Astrocyte (in vitro differentiated cells and primary cell): ENCODE results near the gene RALY. TPM values are rescaled to one million over a fixed set of nuclear protein-coding genes. Genes with fewer than 3 reads are reported as not detected.

Experiments
- DNase-seq: peaks from one replicate; pipeline ENCODE4 v3.0.0-alpha.2; 2010; ENCODE audit warnings: low read depth
- FAIRE-seq: peaks from 2 replicates; lab custom pipeline; 2011; peaks lifted over from hg19 to GRCh38; lab: Jason Lieb, UNC
- H2AFZ ChIP-seq: 2 replicates; pipeline ENCODE4 v1.6.0; 2012; ENCODE audit warnings: low read depth, low read length, inconsistent platforms
- H3K27ac ChIP-seq: 2 replicates; pipeline ENCODE4 v1.5.1; 2011; ENCODE audit warnings: low read depth, low read length, inconsistent platforms
- H3K27me3 ChIP-seq: 2 replicates; pipeline ENCODE4 v1.6.0; 2011; ENCODE audit warnings: low read length, inconsistent platforms; ENCODE audit not compliant: insufficient read depth
- H3K36me3 ChIP-seq: 2 replicates; pipeline ENCODE4 v1.5.1; 2011; ENCODE audit warnings: low read length, inconsistent platforms; ENCODE audit not compliant: insufficient read depth
- H3K4me1 ChIP-seq: 2 replicates; pipeline ENCODE4 v1.5.1; 2011; ENCODE audit warnings: low read length, inconsistent platforms; ENCODE audit not compliant: insufficient read depth
- H3K4me2 ChIP-seq: 2 replicates; pipeline ENCODE4 v1.6.0; 2012; ENCODE audit warnings: low read length, inconsistent platforms
- H3K4me3 ChIP-seq: 2 replicates; pipeline ENCODE4 v1.5.1; 2011; ENCODE audit warnings: low read depth, mild to moderate bottlenecking, low read length, inconsistent platforms; ENCODE audit not compliant: insufficient read depth
- H3K79me2 ChIP-seq: 2 replicates; pipeline ENCODE4 v1.6.0; 2012; ENCODE audit warnings: mild to moderate bottlenecking, low read length, inconsistent platforms; ENCODE audit not compliant: insufficient read depth
- H3K9ac ChIP-seq: 2 replicates; pipeline ENCODE4 v1.6.0; 2012; ENCODE audit warnings: mild to moderate bottlenecking, low read length, inconsistent platforms
- H3K9me3 ChIP-seq: 2 replicates; pipeline ENCODE4 v1.5.1; 2012; ENCODE audit warnings: low read depth, mild to moderate bottlenecking, low read length, inconsistent platforms; ENCODE audit not compliant: insufficient read depth
- H4K20me1 ChIP-seq: 2 replicates; pipeline ENCODE4 v1.6.0; 2012; ENCODE audit warnings: low read length, inconsistent platforms; ENCODE audit not compliant: insufficient read depth
- H3K27ac Mint-ChIP-seq: one replicate; pipeline ENCODE4 v1.8.0; 2021; ENCODE audit warnings: mild to moderate bottlenecking, mixed read lengths; ENCODE audit not compliant: unreplicated experiment
- H3K27me3 Mint-ChIP-seq: one replicate; pipeline ENCODE4 v1.8.0; 2021; ENCODE audit warnings: low read depth, mixed read lengths; ENCODE audit not compliant: unreplicated experiment
- H3K36me3 Mint-ChIP-seq: one replicate; pipeline ENCODE4 v1.8.0; 2021; ENCODE audit warnings: low read depth, mixed read lengths; ENCODE audit not compliant: unreplicated experiment
- H3K4me1 Mint-ChIP-seq: one replicate; pipeline ENCODE4 v1.8.0; 2021; ENCODE audit warnings: low read depth, mixed read lengths; ENCODE audit not compliant: unreplicated experiment
- H3K4me3 Mint-ChIP-seq: one replicate; pipeline ENCODE4 v1.8.0; 2021; ENCODE audit warnings: mild to moderate bottlenecking, moderate library complexity, mixed read lengths; ENCODE audit not compliant: unreplicated experiment
- H3K9me3 Mint-ChIP-seq: one replicate; pipeline ENCODE4 v1.8.0; 2021; ENCODE audit warnings: mild to moderate bottlenecking, mixed read lengths; ENCODE audit not compliant: unreplicated experiment
- CTCF ChIP-seq: IDR thresholded peaks from 2 replicates; pipeline ENCODE4 v1.5.1; 2011; ENCODE audit warnings: low read depth, mild to moderate bottlenecking, inconsistent platforms, low read length, moderate library complexity; ENCODE audit not compliant: insufficient read depth
- EZH2 ChIP-seq: IDR thresholded peaks from 2 replicates; pipeline ENCODE4 v1.6.1; 2012; ENCODE audit warnings: mild to moderate bottlenecking, low read length, inconsistent platforms; ENCODE audit not compliant: insufficient read depth
- total RNA-seq: library from RNA; stranded (reverse); gene quantifications from 2 replicates; pipeline ENCODE4 v1.2.1, GENCODE V29; 2021

RALY gene
- total RNA-seq, 1 donor from 2014 or later, result 105 TPM

DNA sequence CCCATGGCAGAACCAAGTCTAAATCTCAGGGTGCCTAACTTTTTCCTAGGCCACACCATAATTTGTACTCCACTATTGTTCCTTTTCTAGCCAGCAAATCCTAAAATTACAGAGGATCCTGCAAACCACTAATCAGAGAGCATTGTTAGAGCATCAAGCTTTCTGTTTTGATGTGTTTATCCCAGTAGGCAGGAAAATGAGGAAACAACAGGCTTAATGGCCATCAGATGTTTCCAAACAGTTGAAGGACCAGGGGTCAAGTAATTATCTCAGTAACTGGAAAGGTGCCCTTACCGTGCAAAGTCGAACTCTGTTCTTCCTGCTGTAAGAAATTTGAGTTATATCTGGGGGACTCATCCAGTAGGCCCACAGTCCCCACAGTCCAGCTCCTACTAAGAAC lies 58.7 kb downstream of the RALY start:
- H3K36me3 ChIP-seq, result no peaks in the 10 kb centered on the region
- H4K20me1 ChIP-seq, result peaks cover 94% of the 10 kb centered on the region
- no peaks in the 10 kb centered on the region for H3K36me3 Mint-ChIP-seq
- FAIRE-seq (no peak), DNase-seq (no peak)
- no peak overlapping the region for H2AFZ ChIP-seq
- no peak overlapping the region for H3K27ac ChIP-seq
- no peaks in the 10 kb centered on the region for H3K9me3 Mint-ChIP-seq
- H3K79me2 ChIP-seq, result peaks cover 92% of the 10 kb centered on the region
- no peaks in the 10 kb centered on the region for H3K9me3 ChIP-seq
- no peak overlapping the region for H3K4me3 ChIP-seq
- TF ChIP-seq EZH2 (no peak), CTCF (no peak)
- no peaks in the 10 kb centered on the region for H3K27me3 Mint-ChIP-seq
- no peak overlapping the region for H3K4me3 Mint-ChIP-seq
- no peaks in the 10 kb centered on the region for H3K27me3 ChIP-seq
- no peak overlapping the region for H3K27ac Mint-ChIP-seq
- H3K4me1 ChIP-seq, result no peaks in the 10 kb centered on the region
- H3K9ac ChIP-seq, result no peak overlapping the region
- peaks cover 4% of the 10 kb centered on the region for H3K4me1 Mint-ChIP-seq
- no peak overlapping the region for H3K4me2 ChIP-seq

- H3K4me1 ChIP-seq, result no peaks in the 10 kb centered on the region
- no peak overlapping the region for H3K9ac ChIP-seq
- DNase-seq, result no peak
- H3K27me3 ChIP-seq, result no peaks in the 10 kb centered on the region
- H3K4me3 ChIP-seq, result no peak overlapping the region
- no peak overlapping the region for H2AFZ ChIP-seq
- Mint-ChIP-seq H3K27ac (no peak overlapping the region), H3K36me3 (no peaks in the 10 kb centered on the region), H3K4me1 (peaks cover 4% of the 10 kb centered on the region), H3K27me3 (no peaks in the 10 kb centered on the region), H3K9me3 (no peaks in the 10 kb centered on the region), H3K4me3 (no peak overlapping the region)
- no peak for FAIRE-seq
- H3K27ac ChIP-seq, result no peak overlapping the region
- no peak for TF ChIP-seq CTCF
- no peak for TF ChIP-seq EZH2
- peaks cover 93% of the 10 kb centered on the region for H3K79me2 ChIP-seq
- H3K4me2 ChIP-seq, result no peak overlapping the region
- no peaks in the 10 kb centered on the region for H3K36me3 ChIP-seq
- no peaks in the 10 kb centered on the region for H3K9me3 ChIP-seq
- H4K20me1 ChIP-seq, result peaks cover 96% of the 10 kb centered on the region
Observed at GRCh38 chr20:34055290-34055689, 61.6 kb downstream of the RALY start.

DNA sequence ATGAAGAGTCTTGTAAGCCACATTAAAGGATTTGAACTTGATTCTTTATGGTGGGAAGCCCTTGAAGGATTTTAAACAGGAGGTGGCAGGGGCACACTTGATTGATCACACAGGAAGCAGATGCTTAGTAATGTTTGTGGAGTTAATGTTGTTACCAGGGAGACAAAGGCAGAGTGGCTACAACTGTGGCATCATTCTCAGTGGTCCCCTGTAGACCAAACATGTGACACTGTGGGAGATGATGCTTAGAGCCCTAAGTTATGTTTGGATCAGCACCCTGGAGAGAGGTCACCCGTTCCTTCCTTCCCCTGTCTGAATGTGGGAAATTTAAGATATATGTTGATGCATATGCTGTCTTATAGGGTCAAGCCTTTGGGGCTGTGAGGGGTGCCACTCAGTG lies 65.1 kb downstream of the RALY start:
- H3K79me2 ChIP-seq, result peaks cover 93% of the 10 kb centered on the region
- no peaks in the 10 kb centered on the region for H3K36me3 ChIP-seq
- no peak for TF ChIP-seq CTCF
- no peak for TF ChIP-seq EZH2
- H3K4me3 ChIP-seq, result no peak overlapping the region
- H4K20me1 ChIP-seq, result peaks cover 96% of the 10 kb centered on the region
- H3K4me3 Mint-ChIP-seq, result no peak overlapping the region
- peaks cover 10% of the 10 kb centered on the region for H3K4me1 Mint-ChIP-seq
- no peak overlapping the region for H3K9ac ChIP-seq
- H3K4me2 ChIP-seq, result no peak overlapping the region
- no peaks in the 10 kb centered on the region for H3K27me3 Mint-ChIP-seq
- DNase-seq (no peak), FAIRE-seq (no peak)
- no peak overlapping the region for H3K27ac Mint-ChIP-seq
- no peak overlapping the region for H2AFZ ChIP-seq
- H3K9me3 Mint-ChIP-seq, result no peaks in the 10 kb centered on the region
- H3K27me3 ChIP-seq, result no peaks in the 10 kb centered on the region
- H3K27ac ChIP-seq, result no peak overlapping the region
- no peaks in the 10 kb centered on the region for H3K9me3 ChIP-seq
- no peaks in the 10 kb centered on the region for H3K36me3 Mint-ChIP-seq
- H3K4me1 ChIP-seq, result no peaks in the 10 kb centered on the region
